Peyer's patch (tissue), 4 donors: Measurements from ENCODE around the gene DYNLL1.

ENCODE experiments used
- CTCF ChIP-seq, 6 experiments: fragments of 450-650 bp in 4 of 6; fragments of 200-600 bp in 2 of 6; sonication (generic) in 1 of 6; IDR thresholded peaks; one replicate each; pipeline ENCODE4 v1.5.1; 2017 to 2019; ENCODE audit warnings: antibody characterized with exemption in 6 of 6, mild to moderate bottlenecking in 3 of 6, moderate library complexity in 1 of 6
- POLR2A ChIP-seq, 2 donors: fragments of 450-650 bp; IDR thresholded peaks; one replicate each; pipeline ENCODE4 v1.5.1; 2017; ENCODE audit warnings: antibody characterized with exemption in 2 of 2, mild to moderate bottlenecking in 2 of 2, moderate library complexity in 2 of 2

- TF ChIP-seq CTCF (IDR thresholded peaks at IDR 0.05), result no peak
- no peak for TF ChIP-seq POLR2A (IDR thresholded peaks at IDR 0.05)
Observed at GRCh38 chr12:120488057-120488640, 7.8 kb upstream of the DYNLL1 start.
